Transverse colon (tissue), 4 donors: ENCODE measurements around the gene ZBTB7C. TPM values are rescaled to one million over a fixed set of nuclear protein-coding genes. Genes with fewer than 3 reads are reported as not detected.

ENCODE experiments used
- DNase-seq: peaks from one replicate; pipeline ENCODE4 v3.0.0-alpha.2; 2019
- H3K27ac ChIP-seq, 4 donors: fragments of 200-600 bp; sonication (generic); 2 replicates each; pipeline ENCODE4 v1.5.1; 2016 to 2018; ENCODE audit warnings: inconsistent platforms in 4 of 4
- H3K27me3 ChIP-seq: fragments of 200-600 bp; sonication (generic); 2 replicates; pipeline ENCODE4 v1.5.1; 2017; ENCODE audit warnings: inconsistent platforms
- H3K36me3 ChIP-seq, 4 donors: fragments of 200-600 bp; sonication (generic); 2 replicates each; pipeline ENCODE4 v1.5.1; 2017 to 2019; ENCODE audit warnings: inconsistent platforms in 4 of 4
- H3K4me1 ChIP-seq, 4 donors: fragments of 200-600 bp; sonication (generic); 2 replicates each; pipeline ENCODE4 v1.5.1; 2017 to 2020; ENCODE audit warnings: inconsistent platforms in 4 of 4
- H3K4me3 ChIP-seq, 4 donors: fragments of 200-600 bp; sonication (generic); 1 replicate in 1 of 4; 2 replicates in 3 of 4; pipeline versions ENCODE4 v1.5.1 to v1.6.1; 2017 to 2019; ENCODE audit warnings: inconsistent platforms in 4 of 4
- H3K9me3 ChIP-seq, 2 donors: fragments of 200-600 bp; sonication (generic); 2 replicates each; pipeline ENCODE4 v1.5.1; 2017 to 2019; ENCODE audit warnings: inconsistent platforms in 2 of 2
- EP300 ChIP-seq: sonication (generic); formaldehyde crosslinking; IDR thresholded peaks from one replicate; pipeline ENCODE4 v1.6.1; 2017; ENCODE audit warnings: antibody characterized with exemption, low read depth
- POLR2A ChIP-seq: fragments of 450-650 bp; IDR thresholded peaks from one replicate; pipeline ENCODE4 v1.6.1; 2016; ENCODE audit warnings: antibody characterized with exemption, mild to moderate bottlenecking, moderate library complexity
- POLR2AphosphoS5 ChIP-seq, 3 donors: sonication (generic); formaldehyde crosslinking; IDR thresholded peaks; one replicate each; pipeline ENCODE4 v1.6.1; 2016; ENCODE audit warnings: antibody characterized with exemption in 3 of 3
- WGBS, 2 donors: methylation state at CpG; one replicate each; pipeline ENCODE4 v1.1.5; 2018; ENCODE audit warnings: low coverage in 1 of 2; 5-methylcytosine and 5-hydroxymethylcytosine counted together
- in situ Hi-C, 4 donors: fragments of 200-750 bp; cut with MboI; loops; one replicate each; pipeline versions ENCODE4 v1.15.0 to v1.15.1; 2017; ENCODE audit warnings: low sequenced_read_pairs in 3 of 4, low pct_ligation_motif_present in 1 of 4, low pct_unique_long_range_greater_than_20kb in 1 of 4
- intact Hi-C: fragments of 100-400 bp; cut with DNase I; formaldehyde crosslinking; loops from one replicate; pipeline ENCODE4 v1.15.1; 2023; ENCODE audit warnings: low total_unique reads
- total RNA-seq, 4 donors: library from RNA; depleted of rRNA; stranded (reverse); fragments of >200 nt; gene quantifications; one replicate each; pipeline ENCODE4 v1.1.0, GENCODE V29; 2016
- TF ChIP-seq, protein P1 (sequence below), 5 experiments: fragments of 200-600 bp in 3 of 5; fragments of 450-650 bp in 2 of 5; sonication (generic) in 3 of 5; IDR thresholded peaks; 1 replicate in 2 of 5; 2 replicates in 3 of 5; pipeline ENCODE4 v1.5.1; 2016 to 2017; ENCODE audit warnings: antibody characterized with exemption in 5 of 5, inconsistent platforms in 3 of 5, mild to moderate bottlenecking in 2 of 5, moderate library complexity in 1 of 5

Gene ZBTB7C
- total RNA-seq, 4 donors from 2014 or later, result 38.4 to 81.2 (median 47.5) TPM

DNA sequence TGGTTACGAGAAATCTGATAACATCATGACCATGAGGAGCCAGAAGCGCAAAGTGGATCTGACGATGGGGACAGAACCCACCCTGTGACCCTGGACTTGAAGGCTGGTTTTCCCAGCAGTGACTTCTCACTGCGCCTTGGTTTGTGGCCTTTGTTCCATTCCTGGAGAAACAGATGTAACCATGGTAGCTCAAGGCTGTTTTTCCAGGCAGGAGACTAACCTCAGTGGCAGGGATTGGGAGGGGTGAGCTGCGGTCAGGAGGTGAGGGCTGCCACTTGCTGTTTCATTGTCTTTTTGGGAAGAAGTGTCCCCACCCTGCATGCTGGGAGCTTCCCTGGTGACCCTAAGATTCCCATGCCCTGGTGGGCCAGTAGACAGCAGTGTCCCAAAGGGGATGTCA lies 362.3 kb downstream of the ZBTB7C start:
- no peaks in the 10 kb centered on the region for H3K36me3 ChIP-seq
- intact Hi-C loops, result no loop called here
- TF ChIP-seq, protein P1, sequence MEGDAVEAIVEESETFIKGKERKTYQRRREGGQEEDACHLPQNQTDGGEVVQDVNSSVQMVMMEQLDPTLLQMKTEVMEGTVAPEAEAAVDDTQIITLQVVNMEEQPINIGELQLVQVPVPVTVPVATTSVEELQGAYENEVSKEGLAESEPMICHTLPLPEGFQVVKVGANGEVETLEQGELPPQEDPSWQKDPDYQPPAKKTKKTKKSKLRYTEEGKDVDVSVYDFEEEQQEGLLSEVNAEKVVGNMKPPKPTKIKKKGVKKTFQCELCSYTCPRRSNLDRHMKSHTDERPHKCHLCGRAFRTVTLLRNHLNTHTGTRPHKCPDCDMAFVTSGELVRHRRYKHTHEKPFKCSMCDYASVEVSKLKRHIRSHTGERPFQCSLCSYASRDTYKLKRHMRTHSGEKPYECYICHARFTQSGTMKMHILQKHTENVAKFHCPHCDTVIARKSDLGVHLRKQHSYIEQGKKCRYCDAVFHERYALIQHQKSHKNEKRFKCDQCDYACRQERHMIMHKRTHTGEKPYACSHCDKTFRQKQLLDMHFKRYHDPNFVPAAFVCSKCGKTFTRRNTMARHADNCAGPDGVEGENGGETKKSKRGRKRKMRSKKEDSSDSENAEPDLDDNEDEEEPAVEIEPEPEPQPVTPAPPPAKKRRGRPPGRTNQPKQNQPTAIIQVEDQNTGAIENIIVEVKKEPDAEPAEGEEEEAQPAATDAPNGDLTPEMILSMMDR (IDR thresholded peaks at IDR 0.05), result no peak
- TF ChIP-seq POLR2AphosphoS5 (IDR thresholded peaks at IDR 0.05), result no peak

DNA sequence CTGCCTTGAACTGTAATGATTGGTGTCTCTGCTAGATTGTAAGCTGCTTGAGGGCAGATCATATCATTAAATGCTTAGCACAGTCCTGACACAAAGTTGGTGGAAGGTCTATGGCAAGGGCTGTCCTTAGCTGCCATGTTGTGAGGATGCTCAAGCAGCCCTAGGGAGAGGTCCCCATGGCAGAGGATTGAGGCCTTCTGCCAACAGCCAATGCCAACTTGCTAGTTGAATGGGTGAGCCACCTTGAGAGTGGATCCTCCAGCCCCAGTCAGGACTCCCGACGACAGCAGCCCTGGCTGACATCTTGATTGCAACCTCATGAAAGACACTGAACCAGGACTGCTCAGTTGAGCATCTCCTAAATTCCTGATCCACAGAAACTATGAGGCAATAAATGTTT lies 363.4 kb downstream of the ZBTB7C start:
- Histone ChIP-seq H3K27me3 (no peaks in the 10 kb centered on the region), H3K4me1 (peaks cover 0 to 6% (median 5%) of the 10 kb centered on the region in 4 donors), H3K36me3 (no peaks in the 10 kb centered on the region), H3K9me3 (no peaks in the 10 kb centered on the region), H3K27ac (no peak overlapping the region), H3K4me3 (no peak overlapping the region)
- TF ChIP-seq POLR2AphosphoS5 (IDR thresholded peaks at IDR 0.05) (no peak), POLR2A (no peak), EP300 (no peak)
- TF ChIP-seq, protein P1 (IDR thresholded peaks at IDR 0.05), result no peak
- 92% methylated on average over 2 of the region's 2 CpGs; no CpG with 5 or more reads in 1 of the 2 donors for WGBS, 2 donors
- DNase-seq, result no peak
- in situ Hi-C loops (loop anchor here in 2 of 4 donors (25.0 kb wide), 1 partner anchor 292 kb away; no protein-coding TSS in a partner anchor), intact Hi-C loops (no loop called here)

More for the DNA sequence above, 362.3 kb downstream of the ZBTB7C start:
- DNase-seq, result no peak
- Histone ChIP-seq H3K27me3 (no peaks in the 10 kb centered on the region), H3K27ac (no peak overlapping the region), H3K4me3 (no peak overlapping the region), H3K9me3 (no peaks in the 10 kb centered on the region), H3K4me1 (peaks cover 0 to 12% (median 7%) of the 10 kb centered on the region in 4 donors)
- 80% methylated on average over 1 to 5 of the region's 5 CpGs for WGBS, 2 donors
- in situ Hi-C loops, result loop anchor here in 2 of 4 donors (25.0 kb wide), 1 partner anchor 290 kb away; no protein-coding TSS in a partner anchor

DNA sequence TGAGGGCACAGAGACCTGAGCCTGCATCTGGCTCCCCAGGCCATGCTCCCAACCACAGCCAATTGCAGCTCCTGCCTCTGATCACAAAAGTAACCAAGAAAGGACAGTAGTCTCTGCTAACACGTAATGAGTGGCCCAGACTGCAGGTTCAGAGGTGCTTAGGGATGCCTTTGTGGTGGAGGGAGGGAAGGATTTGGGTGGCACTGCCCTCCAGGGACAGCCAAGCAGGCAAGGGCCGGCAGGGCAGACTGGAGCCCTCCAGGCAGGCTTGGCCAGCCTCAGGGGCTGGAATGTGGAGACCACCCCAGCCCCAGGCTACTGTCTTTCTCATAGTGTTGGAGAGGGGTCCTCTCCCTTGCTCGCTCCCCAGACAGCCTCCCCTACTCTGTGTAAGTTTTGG lies 364.2 kb downstream of the ZBTB7C start:
- in situ Hi-C loops (loop anchor here in 2 of 4 donors (25.0 kb wide), 1 partner anchor 292 kb away; no protein-coding TSS in a partner anchor), intact Hi-C loops (no loop called here)
- Histone ChIP-seq H3K27ac (no peak overlapping the region), H3K4me1 (no peaks in the 10 kb centered on the region), H3K27me3 (no peaks in the 10 kb centered on the region), H3K36me3 (no peaks in the 10 kb centered on the region), H3K4me3 (no peak overlapping the region), H3K9me3 (no peaks in the 10 kb centered on the region)
- WGBS, 2 donors, result 84% methylated on average over 3 of the region's 3 CpGs; no CpG with 5 or more reads in 1 of the 2 donors
- TF ChIP-seq POLR2AphosphoS5 (IDR thresholded peaks at IDR 0.05) (no peak), POLR2A (no peak), EP300 (no peak)
- TF ChIP-seq, protein P1 (IDR thresholded peaks at IDR 0.05), result no peak
- no peak for DNase-seq

DNA sequence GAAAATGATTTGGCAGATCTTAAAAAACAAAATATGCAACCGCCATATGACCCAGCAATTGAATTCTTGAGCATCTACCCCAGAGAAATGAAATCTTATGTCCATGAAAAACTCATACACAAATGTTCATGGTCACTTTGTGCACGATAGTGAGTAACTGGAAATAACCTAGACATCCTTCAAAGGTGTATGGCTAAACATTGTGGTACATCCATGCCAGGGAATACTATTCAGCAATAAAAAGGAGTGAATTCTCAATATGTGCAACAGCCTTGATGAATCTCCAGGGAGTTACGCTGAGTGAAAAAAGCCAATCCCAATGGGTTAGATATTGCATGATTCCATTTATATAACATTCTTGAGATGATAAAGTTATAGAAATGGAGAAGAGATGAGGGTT lies 366.0 kb downstream of the ZBTB7C start:
- in situ Hi-C loops, result loop anchor here in 2 of 4 donors (25.0 kb wide), 1 partner anchor 294 kb away; no protein-coding TSS in a partner anchor
- no peak for DNase-seq
- no peak for TF ChIP-seq POLR2AphosphoS5 (IDR thresholded peaks at IDR 0.05)
- no peak for TF ChIP-seq POLR2A
- no peak for TF ChIP-seq EP300
- TF ChIP-seq, protein P1 (IDR thresholded peaks at IDR 0.05), result no peak
- no peaks in the 10 kb centered on the region for H3K9me3 ChIP-seq
- no peak overlapping the region for H3K4me3 ChIP-seq
- H3K4me1 ChIP-seq, result no peaks in the 10 kb centered on the region
- no peaks in the 10 kb centered on the region for H3K27me3 ChIP-seq
- no peak overlapping the region for H3K27ac ChIP-seq
- WGBS, 2 donors, result 91 to 92% methylated on average over 3 of the region's 3 CpGs
- intact Hi-C loops, result no loop called here
- no peaks in the 10 kb centered on the region for H3K36me3 ChIP-seq
